OCI-LY1 (cell line): ENCODE results near the gene ASB7.
"Not testable (repeated sequence)": the region's sequence is repeated elsewhere in the genome, so short reads cannot be mapped to it uniquely, and the experiment has no call there.

ENCODE experiments used
- H2AFZ ChIP-seq: fragments of 200-600 bp; sonication (generic), shearing (Covaris generic); 2 replicates; pipeline ENCODE4 v1.6.0; 2014; ENCODE audit warnings: antibody characterized with exemption, mild to moderate bottlenecking, low read length
- H3F3A ChIP-seq: fragments of 200-600 bp; sonication (generic), shearing (Covaris generic); 2 replicates; pipeline ENCODE4 v1.6.0; 2014; ENCODE audit warnings: mild to moderate bottlenecking, antibody characterized with exemption, low read length, moderate library complexity; ENCODE audit not compliant: insufficient read depth
- H3K27ac ChIP-seq: fragments of 200-600 bp; sonication (generic); 2 replicates; pipeline ENCODE4 v1.5.1; 2014; ENCODE audit warnings: low read length, mixed run types, mild to moderate bottlenecking, low read depth; ENCODE audit not compliant: poor library complexity, severe bottlenecking
- H3K27me3 ChIP-seq: fragments of 200-600 bp; sonication (generic); 2 replicates; pipeline ENCODE4 v1.6.0; 2014; ENCODE audit warnings: antibody characterized with exemption, mild to moderate bottlenecking, low read length, moderate library complexity; ENCODE audit not compliant: insufficient read depth
- H3K36me3 ChIP-seq: fragments of 200-600 bp; sonication (generic); 2 replicates; pipeline ENCODE4 v1.6.1; 2014; ENCODE audit warnings: mild to moderate bottlenecking, antibody characterized with exemption, low read length, moderate library complexity, mixed read lengths; ENCODE audit not compliant: insufficient read depth
- H3K4me1 ChIP-seq: fragments of 200-600 bp; sonication (generic); 2 replicates; pipeline ENCODE4 v1.5.1; 2014; ENCODE audit warnings: mild to moderate bottlenecking, low read length, moderate library complexity; ENCODE audit not compliant: insufficient read depth, severe bottlenecking
- H3K4me2 ChIP-seq: fragments of 200-600 bp; sonication (generic), shearing (Covaris generic); 2 replicates; pipeline ENCODE4 v1.6.1; 2014; ENCODE audit warnings: low read length
- H3K4me3 ChIP-seq: fragments of 200-600 bp; sonication (generic); 2 replicates; pipeline ENCODE4 v1.5.1; 2014; ENCODE audit warnings: low read length, low read depth, mild to moderate bottlenecking, mixed read lengths; ENCODE audit not compliant: poor library complexity, severe bottlenecking
- H3K79me2 ChIP-seq: fragments of 200-600 bp; shearing (Covaris generic); 2 replicates; pipeline ENCODE4 v1.6.1; 2016; ENCODE audit warnings: mixed run types, low read length, mixed read lengths; ENCODE audit not compliant: insufficient read depth
- H3K9ac ChIP-seq: fragments of 200-600 bp; sonication (generic), shearing (Covaris generic); 2 replicates; pipeline ENCODE4 v1.6.1; 2014; ENCODE audit warnings: mild to moderate bottlenecking, low read length, mixed read lengths
- H3K9me2 ChIP-seq: fragments of 200-600 bp; sonication (generic), shearing (Covaris generic); 2 replicates; pipeline ENCODE4 v1.6.1; 2014; ENCODE audit warnings: low read depth, mild to moderate bottlenecking, low read length, mixed read lengths
- H3K9me3 ChIP-seq: fragments of 200-600 bp; shearing (Covaris generic); 2 replicates; pipeline ENCODE4 v1.6.1; 2014; ENCODE audit warnings: low read length, mixed read lengths
- H4K20me1 ChIP-seq: fragments of 200-600 bp; sonication (generic), shearing (Covaris generic); 2 replicates; pipeline ENCODE4 v1.6.0; 2016; ENCODE audit warnings: mild to moderate bottlenecking, low read length; ENCODE audit not compliant: insufficient read depth
- EZH2 ChIP-seq: fragments of 200-600 bp; sonication (generic), shearing (Covaris generic); IDR thresholded peaks from 2 replicates; pipeline ENCODE4 v1.8.0; 2017; ENCODE audit warnings: borderline replicate concordance, mixed run types, mild to moderate bottlenecking, antibody characterized with exemption, low read length, moderate library complexity, mixed read lengths
- TF ChIP-seq, protein P1 (sequence below): fragments of 200-600 bp; sonication (generic), shearing (Covaris generic); IDR thresholded peaks from 2 replicates; pipeline ENCODE4 v1.5.1; 2017; ENCODE audit warnings: mild to moderate bottlenecking, antibody characterized with exemption, low read length, moderate library complexity, mixed read lengths

ASB7 gene

DNA sequence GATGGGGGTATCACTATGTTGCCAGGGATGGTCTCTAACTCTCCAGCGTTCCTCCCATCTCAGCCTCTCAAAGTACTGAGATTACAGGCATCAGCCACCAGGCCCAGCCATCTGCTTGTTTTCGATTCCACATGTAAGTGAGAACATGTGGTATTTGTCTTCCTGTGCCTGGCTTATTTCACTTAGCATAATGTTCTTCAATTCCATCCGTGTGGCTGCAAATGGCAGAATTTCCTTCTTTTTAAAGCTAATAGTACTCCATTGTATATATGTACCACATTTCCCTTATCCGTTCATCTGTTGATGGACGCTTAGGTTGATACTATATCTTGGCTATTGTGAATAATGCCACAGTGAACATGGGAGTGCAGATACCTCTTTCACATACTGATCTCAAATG lies 70.6 kb downstream of the ASB7 start:
- H2AFZ ChIP-seq, result no peak overlapping the region
- no peaks in the 10 kb centered on the region for H3K79me2 ChIP-seq
- H3K4me2 ChIP-seq, result no peak overlapping the region
- TF ChIP-seq EZH2, result no peak
- TF ChIP-seq, protein P1, sequence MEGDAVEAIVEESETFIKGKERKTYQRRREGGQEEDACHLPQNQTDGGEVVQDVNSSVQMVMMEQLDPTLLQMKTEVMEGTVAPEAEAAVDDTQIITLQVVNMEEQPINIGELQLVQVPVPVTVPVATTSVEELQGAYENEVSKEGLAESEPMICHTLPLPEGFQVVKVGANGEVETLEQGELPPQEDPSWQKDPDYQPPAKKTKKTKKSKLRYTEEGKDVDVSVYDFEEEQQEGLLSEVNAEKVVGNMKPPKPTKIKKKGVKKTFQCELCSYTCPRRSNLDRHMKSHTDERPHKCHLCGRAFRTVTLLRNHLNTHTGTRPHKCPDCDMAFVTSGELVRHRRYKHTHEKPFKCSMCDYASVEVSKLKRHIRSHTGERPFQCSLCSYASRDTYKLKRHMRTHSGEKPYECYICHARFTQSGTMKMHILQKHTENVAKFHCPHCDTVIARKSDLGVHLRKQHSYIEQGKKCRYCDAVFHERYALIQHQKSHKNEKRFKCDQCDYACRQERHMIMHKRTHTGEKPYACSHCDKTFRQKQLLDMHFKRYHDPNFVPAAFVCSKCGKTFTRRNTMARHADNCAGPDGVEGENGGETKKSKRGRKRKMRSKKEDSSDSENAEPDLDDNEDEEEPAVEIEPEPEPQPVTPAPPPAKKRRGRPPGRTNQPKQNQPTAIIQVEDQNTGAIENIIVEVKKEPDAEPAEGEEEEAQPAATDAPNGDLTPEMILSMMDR, result no peak
- H3K9ac ChIP-seq, result no peak overlapping the region
- no peaks in the 10 kb centered on the region for H3K4me1 ChIP-seq
- H3K9me3 ChIP-seq, result no peaks in the 10 kb centered on the region
- no peak overlapping the region for H3K4me3 ChIP-seq
- no peaks in the 10 kb centered on the region for H4K20me1 ChIP-seq
- no peaks in the 10 kb centered on the region for H3K36me3 ChIP-seq
- H3K9me2 ChIP-seq, result no peaks in the 10 kb centered on the region
- no peaks in the 10 kb centered on the region for H3K27me3 ChIP-seq
- no peak overlapping the region for H3K27ac ChIP-seq
- H3F3A ChIP-seq, result no peaks in the 10 kb centered on the region

DNA sequence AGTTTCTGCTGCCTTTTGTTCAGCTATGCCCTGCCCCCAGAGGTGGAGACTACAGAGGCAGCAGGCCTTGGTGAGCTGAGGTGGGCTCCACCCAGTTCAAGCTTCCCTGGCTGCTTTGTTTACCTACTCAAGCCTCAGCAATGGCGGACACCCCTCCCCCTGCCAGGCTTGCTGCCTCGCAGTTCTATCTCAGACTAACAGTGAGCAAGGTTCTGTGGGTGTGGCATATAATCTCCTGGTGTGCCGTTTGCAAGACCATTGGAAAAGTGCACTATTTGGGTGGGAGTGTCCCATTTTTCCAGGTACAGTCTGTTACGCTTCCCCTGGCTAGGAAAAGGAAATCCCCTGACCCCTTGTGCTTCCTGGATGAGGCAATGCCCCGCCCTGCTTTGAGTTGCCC lies 76.8 kb downstream of the ASB7 start:
- H3K9ac ChIP-seq, H3K79me2 ChIP-seq, H3K27ac ChIP-seq, H3K9me2 ChIP-seq, H4K20me1 ChIP-seq, H3K36me3 ChIP-seq, H3K4me2 ChIP-seq, H3K4me1 ChIP-seq, H3F3A ChIP-seq, H3K4me3 ChIP-seq, H3K27me3 ChIP-seq, H2AFZ ChIP-seq, H3K9me3 ChIP-seq: not testable (repeated sequence)

- no peak for TF ChIP-seq EZH2
- TF ChIP-seq, protein P1, result no peak
Measured at GRCh38 chr15:100680726-100681125, 78.3 kb downstream of the ASB7 start.

GRCh38 chr15:100681335-100681746 lies 79.0 kb downstream of the ASB7 start:
- no peaks in the 10 kb centered on the region for H3K36me3 ChIP-seq
- H3F3A ChIP-seq, result no peaks in the 10 kb centered on the region
- H3K4me2 ChIP-seq, result no peak overlapping the region
- no peaks in the 10 kb centered on the region for H4K20me1 ChIP-seq
- no peak overlapping the region for H3K27ac ChIP-seq
- H3K4me3 ChIP-seq, result no peak overlapping the region
- no peak overlapping the region for H3K9ac ChIP-seq
- no peaks in the 10 kb centered on the region for H3K9me3 ChIP-seq
- H3K27me3 ChIP-seq, result no peaks in the 10 kb centered on the region
- no peaks in the 10 kb centered on the region for H3K4me1 ChIP-seq
- H2AFZ ChIP-seq, result no peak overlapping the region
- no peaks in the 10 kb centered on the region for H3K9me2 ChIP-seq
- no peaks in the 10 kb centered on the region for H3K79me2 ChIP-seq
- TF ChIP-seq, protein P1, result no peak
- no peak for TF ChIP-seq EZH2

More at GRCh38 chr15:100680726-100681125, 78.3 kb downstream of the ASB7 start:
- Histone ChIP-seq H3K27me3 (no peaks in the 10 kb centered on the region), H3K9ac (no peak overlapping the region), H3K27ac (no peak overlapping the region), H2AFZ (no peak overlapping the region), H3F3A (no peaks in the 10 kb centered on the region), H3K4me2 (no peak overlapping the region), H3K4me3 (no peak overlapping the region), H3K9me2 (no peaks in the 10 kb centered on the region), H3K9me3 (no peaks in the 10 kb centered on the region), H3K36me3 (no peaks in the 10 kb centered on the region), H3K4me1 (no peaks in the 10 kb centered on the region), H3K79me2 (no peaks in the 10 kb centered on the region), H4K20me1 (no peaks in the 10 kb centered on the region)
